Lower leg skin (tissue), 3 donors: ENCODE data around the gene NKAIN2.

ENCODE experiments used
- POLR2A ChIP-seq, 2 donors: fragments of 450-650 bp; IDR thresholded peaks; one replicate each; pipeline ENCODE4 v1.6.1; 2016 to 2017; ENCODE audit warnings: antibody characterized with exemption in 2 of 2, mild to moderate bottlenecking in 1 of 2, moderate library complexity in 1 of 2
- TF ChIP-seq, protein P1 (sequence below), 3 donors: fragments of 450-650 bp; IDR thresholded peaks; one replicate each; pipeline ENCODE4 v1.5.1; 2016; ENCODE audit warnings: antibody characterized with exemption in 3 of 3, mild to moderate bottlenecking in 3 of 3, moderate library complexity in 2 of 3

DNA sequence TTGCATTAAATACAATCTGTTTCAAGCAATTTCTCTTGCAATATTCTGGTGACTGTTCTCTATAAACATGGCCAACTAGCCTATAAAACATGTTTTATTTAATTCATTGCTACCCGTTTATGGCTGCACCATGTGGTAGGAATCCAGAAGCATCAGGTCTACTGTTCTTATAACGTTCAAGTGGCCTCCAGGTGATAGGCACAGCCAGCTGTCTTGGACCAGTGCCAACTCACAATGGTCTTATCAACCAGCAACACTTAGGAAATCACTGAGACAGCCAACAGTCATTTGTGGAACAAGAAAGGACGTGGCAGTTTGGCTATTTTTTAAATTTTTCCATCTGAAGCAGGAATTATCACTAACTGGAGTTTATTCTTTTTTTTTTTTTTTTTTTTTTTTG lies 193.6 kb downstream of the NKAIN2 start:
- TF ChIP-seq, protein P1, sequence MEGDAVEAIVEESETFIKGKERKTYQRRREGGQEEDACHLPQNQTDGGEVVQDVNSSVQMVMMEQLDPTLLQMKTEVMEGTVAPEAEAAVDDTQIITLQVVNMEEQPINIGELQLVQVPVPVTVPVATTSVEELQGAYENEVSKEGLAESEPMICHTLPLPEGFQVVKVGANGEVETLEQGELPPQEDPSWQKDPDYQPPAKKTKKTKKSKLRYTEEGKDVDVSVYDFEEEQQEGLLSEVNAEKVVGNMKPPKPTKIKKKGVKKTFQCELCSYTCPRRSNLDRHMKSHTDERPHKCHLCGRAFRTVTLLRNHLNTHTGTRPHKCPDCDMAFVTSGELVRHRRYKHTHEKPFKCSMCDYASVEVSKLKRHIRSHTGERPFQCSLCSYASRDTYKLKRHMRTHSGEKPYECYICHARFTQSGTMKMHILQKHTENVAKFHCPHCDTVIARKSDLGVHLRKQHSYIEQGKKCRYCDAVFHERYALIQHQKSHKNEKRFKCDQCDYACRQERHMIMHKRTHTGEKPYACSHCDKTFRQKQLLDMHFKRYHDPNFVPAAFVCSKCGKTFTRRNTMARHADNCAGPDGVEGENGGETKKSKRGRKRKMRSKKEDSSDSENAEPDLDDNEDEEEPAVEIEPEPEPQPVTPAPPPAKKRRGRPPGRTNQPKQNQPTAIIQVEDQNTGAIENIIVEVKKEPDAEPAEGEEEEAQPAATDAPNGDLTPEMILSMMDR (IDR thresholded peaks at IDR 0.05) = no peak
- no peak for TF ChIP-seq POLR2A (IDR thresholded peaks at IDR 0.05)
